MM.1S (cell line): ENCODE measurements around the gene MAML3.

Experiments used
- DNase-seq: peaks from one replicate; pipeline ENCODE4 v3.0.0-alpha.2; 2015
- H2AFZ ChIP-seq: fragments of 300-600 bp; sonication (generic); 2 replicates; pipeline ENCODE4 v1.6.0; 2016; ENCODE audit warnings: antibody characterized with exemption, low read length
- H3F3A ChIP-seq: fragments of 300-600 bp; sonication (generic); 2 replicates; pipeline ENCODE4 v1.6.1; 2016; ENCODE audit warnings: mild to moderate bottlenecking, antibody characterized with exemption, low read length, moderate library complexity, mixed read lengths; ENCODE audit not compliant: insufficient read depth
- H3K27ac ChIP-seq: fragments of 300-600 bp; sonication (generic); 2 replicates; pipeline ENCODE4 v1.5.1; 2016; ENCODE audit warnings: mild to moderate bottlenecking, low read length
- H3K27me3 ChIP-seq: fragments of 300-600 bp; sonication (generic); replicated peaks from 2 replicates; pipeline ENCODE4 v1.6.0; 2016; ENCODE audit warnings: low read length; ENCODE audit not compliant: insufficient read depth
- H3K36me3 ChIP-seq: fragments of 300-600 bp; sonication (generic); replicated peaks from 2 replicates; pipeline ENCODE4 v1.6.1; 2016; ENCODE audit warnings: mild to moderate bottlenecking, low read length, mixed read lengths; ENCODE audit not compliant: insufficient read depth
- H3K4me1 ChIP-seq: fragments of 300-600 bp; sonication (generic); 2 replicates; pipeline ENCODE4 v1.6.1; 2016; ENCODE audit warnings: low read length, mixed read lengths
- H3K4me2 ChIP-seq: fragments of 300-600 bp; sonication (generic); 2 replicates; pipeline ENCODE4 v1.6.0; 2016; ENCODE audit warnings: low read depth, low read length
- H3K4me3 ChIP-seq: fragments of 300-600 bp; sonication (generic); 2 replicates; pipeline ENCODE4 v1.5.1; 2016; ENCODE audit warnings: low read length, mixed read lengths
- H3K79me2 ChIP-seq: fragments of 300-600 bp; sonication (generic); 2 replicates; pipeline ENCODE4 v1.6.1; 2016; ENCODE audit warnings: mixed run types, low read length, mixed read lengths
- H3K9ac ChIP-seq: fragments of 300-600 bp; sonication (generic); 2 replicates; pipeline ENCODE4 v1.6.1; 2016; ENCODE audit warnings: low read length, mixed read lengths
- H3K9me2 ChIP-seq: fragments of 300-600 bp; sonication (generic); replicated peaks from 2 replicates; pipeline ENCODE4 v1.6.1; 2016; ENCODE audit warnings: mild to moderate bottlenecking, low read length, mixed read lengths; ENCODE audit not compliant: insufficient read depth
- H3K9me3 ChIP-seq: fragments of 300-600 bp; sonication (generic); replicated peaks from 2 replicates; pipeline ENCODE4 v1.6.1; 2016; ENCODE audit warnings: mild to moderate bottlenecking, low read length, mixed read lengths; ENCODE audit not compliant: insufficient read depth
- H4K20me1 ChIP-seq: fragments of 300-600 bp; sonication (generic); 2 replicates; pipeline ENCODE4 v1.6.1; 2016; ENCODE audit warnings: mild to moderate bottlenecking, low read length, moderate library complexity, mixed read lengths; ENCODE audit not compliant: insufficient read depth
- CTCF ChIP-seq: fragments of 300-600 bp; sonication (generic); IDR thresholded peaks from 2 replicates; pipeline ENCODE4 v1.5.1; 2016; ENCODE audit warnings: antibody characterized with exemption, low read length, mixed read lengths
- EZH2 ChIP-seq: fragments of 300-600 bp; sonication (generic); optimal IDR thresholded peaks from 2 replicates; pipeline ENCODE3; 2017; ENCODE audit warnings: low read depth, mild to moderate bottlenecking, antibody characterized with exemption, low read length, mixed read lengths
- EZH2phosphoT487 ChIP-seq: fragments of 300-600 bp; sonication (generic); IDR thresholded peaks from 2 replicates; pipeline ENCODE4 v1.6.1; 2018; ENCODE audit warnings: antibody characterized with exemption, low read length

Gene MAML3

GRCh38 chr4:139884438-139884837 lies 269.5 kb downstream of the MAML3 start:
- Histone ChIP-seq H3K9ac (no peak overlapping the region), H3K9me2 (no peaks in the 10 kb centered on the region), H3K9me3 (no peaks in the 10 kb centered on the region), H3K27me3 (no peaks in the 10 kb centered on the region), H3K27ac (no peak overlapping the region), H3K4me2 (no peak overlapping the region), H3K79me2 (no peaks in the 10 kb centered on the region), H3K36me3 (no peaks in the 10 kb centered on the region), H4K20me1 (no peaks in the 10 kb centered on the region), H2AFZ (no peak overlapping the region), H3K4me1 (no peaks in the 10 kb centered on the region), H3K4me3 (no peak overlapping the region), H3F3A (no peaks in the 10 kb centered on the region)
- no peak for DNase-seq
- TF ChIP-seq EZH2phosphoT487: no peak
- TF ChIP-seq CTCF: no peak
- TF ChIP-seq EZH2: no peak

GRCh38 chr4:139880841-139881240 lies 273.1 kb downstream of the MAML3 start:
- Histone ChIP-seq H3K36me3 (no peaks in the 10 kb centered on the region), H3F3A (no peaks in the 10 kb centered on the region), H2AFZ (no peak overlapping the region), H3K4me3 (no peak overlapping the region), H3K27ac (no peak overlapping the region), H3K4me1 (no peaks in the 10 kb centered on the region), H3K9me2 (no peaks in the 10 kb centered on the region), H3K79me2 (no peaks in the 10 kb centered on the region), H3K9me3 (no peaks in the 10 kb centered on the region), H3K9ac (no peak overlapping the region), H4K20me1 (no peaks in the 10 kb centered on the region), H3K4me2 (no peak overlapping the region), H3K27me3 (no peaks in the 10 kb centered on the region)
- TF ChIP-seq EZH2 (no peak), CTCF (no peak), EZH2phosphoT487 (no peak)
- DNase-seq: no peak

DNA sequence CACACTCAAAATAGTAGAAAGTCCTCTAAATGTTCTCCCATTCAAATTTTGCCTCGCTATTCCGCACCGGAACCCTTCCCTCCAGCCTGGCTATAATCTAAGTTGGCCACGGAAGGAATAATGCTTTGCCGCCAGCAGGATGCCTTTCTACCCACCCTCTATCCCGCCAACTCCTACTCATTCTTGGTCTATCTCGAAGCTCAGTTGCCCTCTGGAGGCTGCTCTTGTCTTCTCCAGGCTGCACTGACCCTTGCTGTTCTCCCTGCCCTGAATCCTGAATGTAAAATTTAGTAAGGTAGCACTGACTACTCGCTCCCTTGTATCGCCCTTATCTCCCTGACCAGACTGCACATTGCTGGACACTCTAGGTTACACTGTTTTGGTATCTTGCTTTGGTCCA lies 275.9 kb downstream of the MAML3 start:
- Histone ChIP-seq H4K20me1 (no peaks in the 10 kb centered on the region), H3F3A (no peaks in the 10 kb centered on the region), H3K4me3 (no peak overlapping the region), H2AFZ (no peak overlapping the region), H3K9ac (no peak overlapping the region), H3K27me3 (no peaks in the 10 kb centered on the region), H3K9me2 (no peaks in the 10 kb centered on the region), H3K27ac (no peak overlapping the region), H3K4me2 (no peak overlapping the region), H3K4me1 (no peaks in the 10 kb centered on the region), H3K79me2 (no peaks in the 10 kb centered on the region), H3K36me3 (no peaks in the 10 kb centered on the region), H3K9me3 (no peaks in the 10 kb centered on the region)
- DNase-seq: no peak
- TF ChIP-seq EZH2: no peak
- no peak for TF ChIP-seq EZH2phosphoT487
- TF ChIP-seq CTCF: no peak
